Effector memory CD8-positive, alpha-beta T cell (primary cell): ENCODE measurements around the gene GRID2IP.

Experiments
- ATAC-seq: fragments of 150-1000 bp; cut with Tn5 transposase; replicated peaks from 2 replicates; pipeline ENCODE4 v1.10.0; 2021; ENCODE audit warnings: mild to moderate bottlenecking, moderate library complexity
- DNase-seq, 3 experiments: peaks; one replicate each; pipeline ENCODE4 v3.0.0; 2021
- H3K27ac Mint-ChIP-seq, 2 donors: one replicate each; pipeline ENCODE4 v1.8.0; 2022; ENCODE audit warnings: mild to moderate bottlenecking in 2 of 2, mixed read lengths in 2 of 2, moderate library complexity in 2 of 2
- H3K27me3 Mint-ChIP-seq, 2 donors: one replicate each; pipeline ENCODE4 v1.8.0; 2022; ENCODE audit warnings: mixed read lengths in 2 of 2
- H3K36me3 Mint-ChIP-seq: one replicate; pipeline ENCODE4 v1.8.0; 2022; ENCODE audit warnings: mild to moderate bottlenecking, moderate library complexity, mixed read lengths; ENCODE audit not compliant: insufficient read depth
- H3K4me1 Mint-ChIP-seq, 2 donors: one replicate each; pipeline ENCODE4 v1.8.0; 2022; ENCODE audit warnings: low read depth in 2 of 2, mixed read lengths in 2 of 2
- H3K4me3 Mint-ChIP-seq, 2 donors: one replicate each; pipeline ENCODE4 v1.8.0; 2022; ENCODE audit warnings: mild to moderate bottlenecking in 2 of 2, mixed read lengths in 2 of 2, moderate library complexity in 2 of 2
- H3K9me3 Mint-ChIP-seq, 2 donors: one replicate each; pipeline ENCODE4 v1.8.0; 2022; ENCODE audit warnings: mixed read lengths in 2 of 2

Gene GRID2IP

DNA sequence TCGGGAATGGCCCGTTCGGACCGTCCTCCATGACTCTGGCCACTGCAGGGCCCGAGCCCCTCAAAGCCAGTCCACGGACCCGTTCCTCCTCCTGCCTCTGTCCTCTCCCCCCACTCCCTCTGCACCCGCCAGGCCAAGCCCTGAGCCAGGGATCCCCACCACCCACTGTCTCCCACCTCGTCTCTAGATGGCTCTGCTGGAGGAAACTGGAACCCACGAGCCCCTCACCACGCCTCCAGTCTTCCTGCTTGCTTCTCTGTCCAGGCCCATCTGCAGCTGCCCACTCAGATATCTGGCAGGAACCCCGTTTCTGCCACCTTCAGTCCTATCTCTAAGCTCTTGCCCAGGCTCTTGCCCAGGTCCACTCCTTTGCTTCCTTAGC lies 24.3 kb downstream of the GRID2IP start:
- Mint-ChIP-seq H3K4me3 (peak overlapping the region; percentile 79 to 81), H3K4me1 (peaks cover 14 to 19% of the 10 kb centered on the region in 2 donors), H3K27me3 (peaks cover 31 to 43% of the 10 kb centered on the region in 2 donors), H3K27ac (no peak overlapping the region), H3K9me3 (no peaks in the 10 kb centered on the region), H3K36me3 (no peaks in the 10 kb centered on the region)
- DNase-seq, result no peak
- ATAC-seq, result no peak

DNA sequence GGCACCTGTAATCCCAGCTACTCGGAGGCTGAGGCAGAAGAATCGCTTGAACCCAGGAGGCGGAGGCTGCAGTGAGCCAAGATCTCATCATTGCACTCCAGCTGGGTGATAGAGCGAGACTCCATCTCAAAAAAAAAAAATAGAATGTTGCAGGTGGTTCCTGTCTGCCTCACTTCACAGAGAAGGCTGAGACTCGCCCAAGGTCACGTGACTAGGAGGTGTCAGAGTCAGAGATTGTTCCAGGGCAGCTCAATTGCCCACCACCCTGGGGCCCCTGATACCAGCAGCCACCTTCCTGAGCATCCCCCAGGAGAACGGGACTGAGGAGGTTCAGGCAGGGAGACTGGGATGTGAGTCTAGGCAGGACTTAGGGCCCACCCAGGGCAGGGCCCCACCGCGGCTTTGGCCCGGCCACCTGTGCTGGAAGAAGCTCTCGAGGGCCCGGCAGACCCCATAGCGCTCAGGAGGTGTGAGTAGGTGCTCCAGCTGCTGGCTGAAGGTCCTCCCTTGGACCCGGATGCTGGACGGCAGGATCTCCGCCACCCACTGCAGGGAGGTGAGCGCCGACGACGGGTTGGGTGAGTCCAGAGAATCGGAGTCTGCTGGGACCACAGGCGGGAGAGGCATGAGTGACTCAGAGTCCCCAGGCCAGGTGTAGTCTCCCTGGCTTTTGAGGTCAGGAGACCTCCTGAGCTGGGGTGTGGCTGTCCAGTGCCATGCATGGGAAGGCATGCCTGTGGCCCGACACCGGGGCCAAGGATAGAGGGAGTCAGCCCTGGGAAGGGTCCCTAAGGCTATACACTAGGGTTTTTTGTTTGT lies 30.9 kb downstream of the GRID2IP start:
- Mint-ChIP-seq H3K4me3 (no peak overlapping the region), H3K4me1 (peaks cover 6% of the 10 kb centered on the region in 2 donors), H3K36me3 (peaks cover 3% of the 10 kb centered on the region), H3K9me3 (no peaks in the 10 kb centered on the region), H3K27ac (no peak overlapping the region), H3K27me3 (peaks cover 20 to 34% of the 10 kb centered on the region in 2 donors)
- ATAC-seq (no peak), DNase-seq (no peak)

DNA sequence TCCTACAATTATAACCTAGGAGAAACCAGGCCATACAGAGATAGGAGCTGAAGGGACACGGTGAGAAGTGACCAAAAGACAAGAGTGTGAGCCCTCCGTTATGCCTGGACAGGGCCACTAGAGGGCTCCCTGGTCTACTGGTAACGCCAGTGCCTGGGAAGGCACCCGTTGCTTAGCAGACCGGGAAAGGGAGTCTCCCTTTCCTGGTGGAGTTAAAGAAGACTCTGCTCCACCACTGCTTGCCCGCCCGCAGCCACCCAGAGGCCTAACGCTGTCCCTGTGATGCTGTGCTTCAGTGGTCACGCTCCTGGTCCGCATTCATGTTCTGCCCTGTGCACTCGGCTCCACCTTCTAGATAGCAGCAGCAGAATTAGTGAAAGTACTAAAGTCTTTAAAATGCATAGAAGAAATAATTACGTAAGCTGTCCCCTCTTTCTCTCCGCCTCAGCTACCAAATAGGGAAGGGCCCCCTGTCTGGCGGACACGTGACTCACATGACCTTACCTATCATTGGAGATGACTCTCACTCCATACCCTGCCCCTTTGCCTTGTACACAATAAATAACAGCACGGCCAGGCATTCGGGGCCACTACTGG lies 34.8 kb downstream of the GRID2IP start:
- DNase-seq (peak; percentile 55 to 56 (median 55)), ATAC-seq (peak; percentile 67)
- Mint-ChIP-seq H3K4me1 (peaks cover 6% of the 10 kb centered on the region in 2 donors), H3K27me3 (peaks cover 8 to 15% of the 10 kb centered on the region in 2 donors), H3K27ac (no peak overlapping the region), H3K36me3 (peaks cover 3% of the 10 kb centered on the region), H3K4me3 (peak overlapping the region; percentile 74 to 80), H3K9me3 (no peaks in the 10 kb centered on the region)

DNA sequence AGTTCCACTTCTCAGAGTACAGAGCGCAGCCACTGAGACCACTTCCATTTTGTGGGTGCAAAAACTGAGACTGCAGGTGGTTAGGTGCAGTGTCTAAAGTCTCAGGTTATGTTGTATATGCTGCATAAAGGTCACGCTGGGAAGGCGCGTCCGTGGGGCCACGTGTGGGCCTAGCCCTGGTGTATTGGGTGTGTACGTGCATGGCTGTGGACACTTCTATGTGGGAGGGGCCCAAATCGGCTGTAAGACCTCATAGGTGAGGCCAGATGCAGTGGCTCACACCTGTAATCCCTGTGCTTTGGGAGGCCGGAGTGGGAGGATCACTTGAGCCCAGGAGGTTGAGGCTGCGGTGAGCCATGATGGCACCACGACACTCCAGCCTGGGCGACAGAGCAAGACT lies 37.7 kb downstream of the GRID2IP start:
- peaks cover 0 to 6% of the 10 kb centered on the region in 2 donors for H3K27me3 Mint-ChIP-seq

DNA sequence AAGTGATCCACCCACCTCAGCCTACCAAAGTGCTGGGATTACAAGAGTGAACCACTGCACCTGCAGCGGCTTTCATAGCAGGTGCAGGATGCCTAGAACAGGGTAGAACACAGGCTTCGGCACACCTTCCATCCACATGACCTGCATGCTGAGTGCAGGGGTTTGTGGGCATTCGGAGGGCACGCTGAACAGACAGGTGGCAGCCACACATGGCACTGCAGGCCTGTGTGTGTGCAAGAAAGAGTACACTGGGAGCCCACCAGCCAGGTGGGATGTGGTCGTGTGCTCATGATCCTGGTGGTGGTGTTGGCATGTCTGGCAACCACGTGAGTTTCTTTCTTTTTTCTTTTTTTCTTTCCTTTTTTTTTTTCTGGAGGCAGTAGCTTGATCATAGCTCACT lies 38.4 kb downstream of the GRID2IP start:
- H3K4me3 Mint-ChIP-seq, result no peak overlapping the region
- H3K27ac Mint-ChIP-seq, result peak overlapping the region in 1 of 2 donors; percentile 27
- peaks cover 0 to 6% of the 10 kb centered on the region in 2 donors for H3K27me3 Mint-ChIP-seq
- H3K4me1 Mint-ChIP-seq, result peaks cover 6% of the 10 kb centered on the region in 2 donors
- ATAC-seq (no peak), DNase-seq (no peak)
- H3K9me3 Mint-ChIP-seq, result no peaks in the 10 kb centered on the region
- no peaks in the 10 kb centered on the region for H3K36me3 Mint-ChIP-seq

More for the DNA sequence above, 37.7 kb downstream of the GRID2IP start:
- Mint-ChIP-seq H3K9me3 (no peaks in the 10 kb centered on the region), H3K27ac (peak overlapping the region in 1 of 2 donors; percentile 27), H3K4me1 (peaks cover 6% of the 10 kb centered on the region in 2 donors), H3K36me3 (no peaks in the 10 kb centered on the region), H3K4me3 (no peak overlapping the region)
- no peak for ATAC-seq
- DNase-seq, result no peak

DNA sequence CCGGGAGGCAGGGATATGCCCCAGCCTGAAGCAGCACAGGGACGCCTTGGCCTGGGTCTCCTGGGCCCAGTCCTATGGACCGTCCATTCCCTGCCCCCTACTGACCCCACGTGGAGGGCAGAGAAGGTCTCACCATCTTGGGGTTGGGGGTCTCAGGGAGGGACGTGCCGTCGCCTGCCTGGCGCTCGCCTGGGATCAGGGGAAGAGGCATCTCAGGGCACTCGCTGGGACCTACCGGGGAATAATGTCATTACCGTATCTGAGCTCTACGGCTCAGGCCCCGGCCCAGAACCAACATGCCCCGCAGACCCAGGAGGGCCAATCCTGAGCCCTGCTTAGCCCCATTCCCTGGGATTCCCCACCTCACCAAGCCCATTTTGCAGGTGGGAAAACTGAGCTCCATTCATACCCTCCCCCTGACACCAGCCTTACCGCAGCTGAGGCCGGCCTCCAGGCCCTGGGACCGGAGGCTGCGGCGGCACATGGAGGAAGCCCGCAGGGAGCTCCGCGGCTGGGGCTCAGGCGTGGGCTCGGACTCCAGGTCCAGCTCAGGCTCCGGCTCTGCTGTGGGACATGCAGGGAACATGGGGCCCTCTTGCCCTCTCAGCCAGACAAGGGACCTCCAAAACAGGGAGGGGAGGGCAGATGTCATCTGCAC lies 40.7 kb downstream of the GRID2IP start:
- DNase-seq (no peak), ATAC-seq (no peak)
- H3K4me1 Mint-ChIP-seq, result no peaks in the 10 kb centered on the region
- H3K27ac Mint-ChIP-seq, result no peak overlapping the region
- H3K4me3 Mint-ChIP-seq, result no peak overlapping the region
- H3K27me3 Mint-ChIP-seq, result no peaks in the 10 kb centered on the region
- no peaks in the 10 kb centered on the region for H3K9me3 Mint-ChIP-seq
- H3K36me3 Mint-ChIP-seq, result no peaks in the 10 kb centered on the region

DNA sequence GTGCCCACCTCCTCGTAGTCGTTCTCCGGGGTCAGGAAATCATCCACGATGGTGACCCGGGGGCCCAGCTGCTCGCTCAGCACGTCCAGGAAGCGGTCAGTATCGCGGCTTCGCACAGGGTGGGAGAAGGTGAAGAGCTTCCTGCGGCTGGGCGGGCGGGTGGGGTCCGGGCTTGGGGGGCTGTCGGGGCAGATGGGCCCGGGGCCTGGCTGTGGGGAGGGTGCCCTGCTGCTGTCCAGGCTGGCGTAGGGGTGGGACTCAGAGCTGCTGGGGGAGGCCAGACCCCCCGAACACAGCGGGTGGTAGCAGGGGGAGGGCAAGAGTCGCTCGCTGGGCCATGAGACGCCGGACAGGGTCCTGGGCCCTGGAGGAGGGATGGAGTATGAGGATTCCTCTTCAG lies 42.3 kb downstream of the GRID2IP start:
- Mint-ChIP-seq H3K27ac (no peak overlapping the region), H3K4me3 (no peak overlapping the region), H3K27me3 (no peaks in the 10 kb centered on the region), H3K4me1 (peaks cover 3 to 6% of the 10 kb centered on the region in 2 donors), H3K36me3 (no peaks in the 10 kb centered on the region), H3K9me3 (no peaks in the 10 kb centered on the region)
- ATAC-seq (no peak), DNase-seq (no peak)

DNA sequence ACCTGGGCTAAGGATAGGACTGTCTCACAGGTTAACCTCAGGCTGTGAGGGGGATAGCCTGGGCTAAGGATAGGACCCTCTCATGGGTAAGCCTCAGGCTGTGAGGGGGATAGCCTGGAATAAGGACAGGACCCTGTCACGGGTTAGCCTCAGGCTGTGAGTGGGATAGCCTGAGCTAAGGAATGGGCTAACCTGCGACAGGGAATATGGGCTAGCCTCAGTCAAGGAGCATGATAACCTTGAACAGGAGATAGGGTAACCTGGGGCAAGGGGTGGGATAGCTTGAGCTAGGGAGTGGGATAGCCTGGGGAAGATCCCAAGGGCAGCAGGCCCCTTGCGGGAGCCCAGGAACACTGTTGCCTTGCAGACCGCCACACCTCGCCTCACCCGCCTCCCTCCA lies 42.7 kb downstream of the GRID2IP start:
- ATAC-seq, result no peak
- H3K9me3 Mint-ChIP-seq, result no peaks in the 10 kb centered on the region
- no peak overlapping the region for H3K4me3 Mint-ChIP-seq

DNA sequence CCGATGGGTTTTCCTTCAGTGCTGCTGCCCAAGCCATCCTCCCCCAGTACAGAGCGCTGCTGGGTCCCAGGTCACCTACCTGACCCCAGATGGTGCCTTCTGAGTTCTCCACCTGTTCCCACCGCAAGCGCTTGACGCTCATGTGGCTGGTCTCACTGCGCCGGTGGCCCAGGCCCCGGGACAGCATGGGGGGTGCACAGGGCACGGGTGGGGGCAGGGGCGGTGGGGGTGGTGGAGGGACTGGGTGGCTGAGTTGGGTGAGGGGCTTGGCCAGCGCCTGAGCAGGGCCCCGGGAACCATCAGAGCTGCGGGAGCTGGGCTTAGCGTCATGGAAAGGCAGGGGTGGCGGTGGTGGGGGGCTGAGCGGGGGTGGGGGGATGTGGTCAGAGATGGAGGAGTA lies 43.4 kb downstream of the GRID2IP start:
- Mint-ChIP-seq H3K4me3 (no peak overlapping the region), H3K27ac (no peak overlapping the region), H3K27me3 (no peaks in the 10 kb centered on the region), H3K9me3 (no peaks in the 10 kb centered on the region), H3K36me3 (peaks cover 4% of the 10 kb centered on the region), H3K4me1 (peaks cover 3 to 10% of the 10 kb centered on the region in 2 donors)
- no peak for ATAC-seq
- DNase-seq, result no peak

More for the DNA sequence above, 42.7 kb downstream of the GRID2IP start:
- Mint-ChIP-seq H3K27me3 (no peaks in the 10 kb centered on the region), H3K4me1 (peaks cover 3 to 10% of the 10 kb centered on the region in 2 donors), H3K36me3 (peaks cover 4% of the 10 kb centered on the region), H3K27ac (no peak overlapping the region)
- no peak for DNase-seq

DNA sequence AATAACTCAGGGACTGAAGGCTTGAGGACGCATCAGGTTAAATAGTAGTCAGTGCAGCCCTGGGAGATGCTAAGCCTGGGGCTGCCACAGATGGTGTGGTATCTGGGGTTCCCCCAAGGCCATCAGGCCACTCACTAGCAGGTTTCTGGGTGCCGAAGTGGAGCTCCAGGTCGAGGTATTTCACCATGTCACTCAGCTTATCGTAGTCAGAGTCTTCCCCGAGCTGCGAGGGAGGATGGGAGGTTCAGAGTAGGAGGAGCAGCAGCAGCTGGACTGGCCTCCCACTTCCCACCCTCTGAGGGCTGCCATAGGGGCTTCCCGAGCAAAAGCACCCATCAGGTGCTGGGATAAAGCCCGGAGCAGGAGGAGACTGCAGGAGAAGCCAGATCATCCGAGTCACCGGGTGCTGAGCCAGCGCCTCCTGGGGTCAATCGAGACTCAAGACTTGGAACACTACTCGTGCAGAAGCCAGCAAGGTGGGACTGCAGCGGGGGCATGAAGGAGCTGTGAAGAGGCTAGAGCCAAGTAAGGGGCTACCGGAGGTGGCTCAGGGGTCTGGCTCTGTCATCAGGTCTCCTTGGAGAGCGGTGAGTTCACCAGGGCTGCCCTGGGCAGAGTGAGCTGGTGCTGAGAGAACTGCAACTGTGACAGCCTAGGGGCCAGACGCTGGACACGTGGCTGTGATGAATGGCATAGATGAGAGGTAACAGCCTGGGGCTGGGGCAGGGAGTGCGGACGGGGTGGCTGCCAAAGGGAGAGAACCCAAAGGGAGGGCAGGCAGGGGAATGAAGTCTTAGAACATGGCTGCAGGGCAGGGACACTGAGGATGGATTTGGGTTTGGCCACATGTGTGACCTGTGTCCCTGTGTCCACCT lies 45.3 kb downstream of the GRID2IP start:
- ATAC-seq (no peak), DNase-seq (no peak)
- peak overlapping the region; percentile 89 to 94 for H3K4me3 Mint-ChIP-seq
- H3K9me3 Mint-ChIP-seq, result no peaks in the 10 kb centered on the region
- no peak overlapping the region for H3K27ac Mint-ChIP-seq
- H3K4me1 Mint-ChIP-seq, result peaks cover 3 to 10% of the 10 kb centered on the region in 2 donors
- no peaks in the 10 kb centered on the region for H3K27me3 Mint-ChIP-seq
- H3K36me3 Mint-ChIP-seq, result peaks cover 4% of the 10 kb centered on the region

DNA sequence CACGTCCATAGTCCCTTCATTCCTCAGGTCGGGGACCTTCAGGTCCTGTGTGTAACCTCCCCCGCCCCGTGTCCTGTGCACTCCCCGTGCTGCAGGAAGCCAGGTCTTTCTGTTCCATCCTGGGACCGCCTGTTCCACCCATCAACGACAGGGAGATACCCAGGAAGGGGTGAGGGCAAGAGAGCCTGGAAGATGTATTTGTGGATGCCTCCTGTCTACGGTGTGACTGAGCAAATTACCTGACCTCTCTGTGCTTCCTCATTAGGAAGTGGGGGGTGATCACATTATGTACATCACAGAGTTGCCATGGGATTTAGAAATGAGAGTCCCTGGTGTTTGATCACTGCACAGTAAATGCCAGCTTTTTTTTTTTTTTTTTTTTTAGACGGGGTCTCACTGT lies 46.3 kb downstream of the GRID2IP start:
- ATAC-seq (no peak), DNase-seq (no peak)
- H3K27ac Mint-ChIP-seq, result no peak overlapping the region
- H3K9me3 Mint-ChIP-seq, result no peaks in the 10 kb centered on the region
- H3K27me3 Mint-ChIP-seq, result no peaks in the 10 kb centered on the region
- peaks cover 3 to 10% of the 10 kb centered on the region in 2 donors for H3K4me1 Mint-ChIP-seq
- peaks cover 6% of the 10 kb centered on the region for H3K36me3 Mint-ChIP-seq
- peak overlapping the region; percentile 89 to 94 for H3K4me3 Mint-ChIP-seq

DNA sequence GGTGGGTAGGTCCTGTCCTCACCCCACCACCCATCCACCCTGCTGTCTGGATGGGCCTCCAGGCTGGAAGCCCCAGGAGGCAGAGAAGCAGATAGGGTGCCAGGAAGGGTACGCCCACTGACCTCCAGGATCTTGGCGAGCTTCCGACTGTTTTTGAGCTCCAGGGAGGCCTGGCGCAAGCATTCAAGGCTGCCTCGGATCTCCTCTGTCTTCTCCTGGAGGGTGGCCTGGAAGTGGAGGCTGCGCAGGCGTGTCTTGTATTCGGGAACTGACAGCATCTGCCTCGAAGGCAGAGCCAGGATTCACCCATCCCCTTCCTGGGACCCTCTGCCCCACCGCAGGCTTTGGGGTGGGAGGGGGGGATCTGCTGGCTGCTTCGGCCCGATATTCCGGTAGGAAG lies 48.4 kb downstream of the GRID2IP start:
- Mint-ChIP-seq H3K4me3 (peak overlapping the region; percentile 15 to 17), H3K9me3 (no peaks in the 10 kb centered on the region), H3K27ac (no peak overlapping the region)

More for the DNA sequence above, 48.4 kb downstream of the GRID2IP start:
- Mint-ChIP-seq H3K4me1 (peaks cover 3 to 10% of the 10 kb centered on the region in 2 donors), H3K36me3 (peaks cover 6% of the 10 kb centered on the region), H3K27me3 (no peaks in the 10 kb centered on the region)
- DNase-seq (no peak), ATAC-seq (no peak)
